Karpas-422 (cell line): Measurements from ENCODE around the gene NRL. TPM values are rescaled to one million over a fixed set of nuclear protein-coding genes. Genes with fewer than 3 reads are reported as not detected.

Experiments used
- DNase-seq: peaks from one replicate; pipeline ENCODE4 v3.0.0-alpha.2; 2015
- H2AFZ ChIP-seq: fragments of 200-600 bp; sonication (generic); 2 replicates; pipeline ENCODE4 v1.6.1; 2014; ENCODE audit warnings: antibody characterized with exemption, low read length, mixed read lengths
- H3K27ac ChIP-seq: fragments of 200-600 bp; sonication (generic); 2 replicates; pipeline ENCODE4 v1.5.1; 2014; ENCODE audit warnings: mild to moderate bottlenecking, low read length, moderate library complexity
- H3K27me3 ChIP-seq: fragments of 200-600 bp; sonication (generic); 2 replicates; pipeline ENCODE4 v1.6.1; 2014; ENCODE audit warnings: low read length, mixed read lengths
- H3K36me3 ChIP-seq: fragments of 200-600 bp; sonication (generic); 2 replicates; pipeline ENCODE4 v1.6.1; 2014; ENCODE audit warnings: low read length, mixed read lengths; ENCODE audit not compliant: insufficient read depth
- H3K4me1 ChIP-seq: fragments of 200-600 bp; sonication (generic); 2 replicates; pipeline ENCODE4 v1.6.1; 2014; ENCODE audit warnings: mild to moderate bottlenecking, low read length, mixed read lengths
- H3K4me2 ChIP-seq: fragments of 200-600 bp; sonication (generic); 2 replicates; pipeline ENCODE4 v1.6.1; 2014; ENCODE audit warnings: low read length, low read depth, mild to moderate bottlenecking; ENCODE audit not compliant: poor library complexity, severe bottlenecking
- H3K4me3 ChIP-seq: fragments of 200-600 bp; sonication (generic); 2 replicates; pipeline ENCODE4 v1.5.1; 2014; ENCODE audit warnings: mild to moderate bottlenecking, antibody characterized with exemption, low read length, mixed read lengths
- H3K79me2 ChIP-seq: fragments of 200-600 bp; sonication (generic); 2 replicates; pipeline ENCODE4 v1.6.1; 2014; ENCODE audit warnings: mild to moderate bottlenecking, low read length, mixed read lengths
- H3K9ac ChIP-seq: fragments of 200-600 bp; sonication (generic); 2 replicates; pipeline ENCODE4 v1.6.0; 2014; ENCODE audit warnings: low read length
- H3K9me2 ChIP-seq: fragments of 200-600 bp; sonication (generic), shearing (Covaris generic); replicated peaks from 2 replicates; pipeline ENCODE4 v1.6.0; 2014; ENCODE audit warnings: mild to moderate bottlenecking, low read length, moderate library complexity; ENCODE audit not compliant: insufficient read depth
- H3K9me3 ChIP-seq: fragments of 300-700, 200-600 bp; sonication (generic); 2 replicates; pipeline ENCODE4 v1.6.1; 2014; ENCODE audit warnings: low read length, mixed read lengths
- H4K20me1 ChIP-seq: fragments of 200-600 bp; sonication (generic); 2 replicates; pipeline ENCODE4 v1.6.1; 2014; ENCODE audit warnings: mild to moderate bottlenecking, antibody characterized with exemption, low read length, low read depth; ENCODE audit not compliant: insufficient read depth
- total RNA-seq: library from RNA; depleted of rRNA; stranded (reverse); fragments of >200 nt; shearing (Covaris generic); gene quantifications from 2 replicates; pipeline ENCODE4 v1.2.3, GENCODE V29; 2014; ENCODE audit warnings: low replicate concordance

NRL gene
- total RNA-seq, 1 experiment from 2014 or later, result 2.5 TPM

DNA sequence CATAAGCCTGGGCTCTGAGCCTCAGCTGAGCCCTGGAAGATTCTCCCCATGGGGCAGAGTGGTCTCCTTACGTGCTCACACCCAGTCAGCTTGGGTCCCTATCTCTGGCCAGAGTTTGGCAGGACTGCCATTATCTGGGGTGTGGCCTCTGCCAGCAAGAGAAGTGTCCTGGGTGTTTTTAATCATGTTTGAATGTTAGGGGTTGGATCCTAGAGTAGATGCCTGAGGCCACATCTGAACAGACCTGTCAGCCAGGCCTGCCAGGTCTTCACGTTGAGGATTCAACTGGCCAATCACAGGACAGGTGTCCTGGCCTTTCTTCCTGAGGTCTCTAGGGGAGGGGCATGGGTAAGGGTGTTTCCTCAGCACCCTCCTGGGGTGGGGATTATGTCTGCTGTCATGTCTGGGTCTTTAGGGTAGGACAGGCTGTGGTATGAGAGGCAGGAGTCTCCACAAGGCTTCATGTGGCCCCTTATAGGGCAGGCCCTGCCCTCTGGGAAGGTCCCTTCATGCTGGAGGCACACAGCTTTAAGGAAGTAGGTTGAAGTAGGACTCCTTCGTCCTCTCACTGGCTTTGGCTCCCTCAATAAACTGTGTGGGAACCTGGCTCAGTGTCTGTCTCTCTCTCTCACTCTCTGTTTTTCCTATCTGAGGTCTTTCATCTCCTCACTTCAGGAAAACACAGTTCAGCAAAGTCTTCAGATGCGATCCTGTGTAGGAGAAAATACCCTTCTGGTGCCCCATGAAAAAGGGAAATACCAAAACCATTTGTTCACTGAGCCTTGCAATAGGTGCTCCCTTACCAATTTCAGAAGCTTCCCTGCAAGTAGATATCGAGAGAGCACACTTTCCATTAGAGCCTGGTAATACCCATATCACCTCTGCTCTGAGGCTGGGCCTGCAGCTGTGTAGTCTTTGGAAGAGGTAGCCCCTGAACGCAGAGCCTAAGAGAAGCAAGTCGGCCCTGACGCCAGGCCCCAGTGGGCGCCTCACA, 9.0 kb upstream of the NRL start:
- Histone ChIP-seq H3K4me2 (no peak overlapping the region), H3K4me1 (peaks cover 13% of the 10 kb centered on the region), H3K36me3 (peaks cover 18% of the 10 kb centered on the region), H3K9ac (no peak overlapping the region), H3K9me2 (no peaks in the 10 kb centered on the region), H3K27me3 (no peaks in the 10 kb centered on the region), H3K4me3 (no peak overlapping the region), H4K20me1 (no peaks in the 10 kb centered on the region), H3K27ac (no peak overlapping the region), H3K9me3 (no peaks in the 10 kb centered on the region), H2AFZ (no peak overlapping the region), H3K79me2 (no peaks in the 10 kb centered on the region)
- DNase-seq, result no peak

DNA sequence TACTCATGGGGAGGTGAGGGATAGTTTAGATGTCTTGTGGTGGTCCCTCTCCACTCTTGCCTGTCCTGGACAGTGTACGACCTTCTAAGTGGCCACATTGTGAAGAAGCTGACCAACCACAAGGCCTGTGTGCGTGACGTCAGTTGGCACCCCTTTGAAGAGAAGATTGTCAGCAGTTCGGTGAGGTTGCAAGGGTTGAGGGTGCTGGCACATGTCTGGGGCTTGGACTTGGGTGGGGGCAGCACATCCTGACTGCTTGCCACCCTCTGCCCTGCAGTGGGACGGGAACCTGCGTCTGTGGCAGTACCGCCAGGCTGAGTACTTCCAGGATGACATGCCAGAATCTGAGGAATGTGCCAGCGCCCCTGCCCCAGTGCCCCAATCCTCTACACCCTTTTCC, 8.1 kb upstream of the NRL start:
- Histone ChIP-seq H2AFZ (no peak overlapping the region), H3K9ac (no peak overlapping the region), H3K4me3 (no peak overlapping the region), H3K4me2 (no peak overlapping the region), H3K4me1 (peaks cover 13% of the 10 kb centered on the region), H3K9me2 (no peaks in the 10 kb centered on the region), H3K27ac (no peak overlapping the region), H3K36me3 (peaks cover 21% of the 10 kb centered on the region), H3K9me3 (no peaks in the 10 kb centered on the region), H3K79me2 (no peaks in the 10 kb centered on the region), H4K20me1 (no peaks in the 10 kb centered on the region), H3K27me3 (no peaks in the 10 kb centered on the region)
- no peak for DNase-seq

DNA sequence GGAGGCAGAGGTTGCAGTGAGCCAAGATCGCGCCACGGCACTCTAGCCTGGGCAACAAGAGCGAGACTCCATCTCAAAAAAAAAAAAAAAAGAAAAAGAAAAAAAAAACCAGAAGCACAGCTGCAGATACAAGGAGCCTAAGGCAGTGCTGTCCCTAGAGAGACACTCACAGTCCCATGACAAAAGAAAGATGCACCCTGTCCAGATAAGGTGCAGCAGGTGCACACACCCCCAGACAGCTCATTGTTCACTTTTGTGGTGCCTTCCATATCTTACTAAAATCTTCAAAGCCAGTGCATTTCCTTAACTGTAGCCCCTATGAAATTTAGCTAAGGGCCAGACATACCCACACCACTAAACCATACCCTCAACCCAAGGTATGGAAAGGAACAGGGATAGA, 7.7 kb upstream of the NRL start:
- Histone ChIP-seq H3K9me3 (no peaks in the 10 kb centered on the region), H3K36me3 (peaks cover 26% of the 10 kb centered on the region), H3K4me1 (peaks cover 13% of the 10 kb centered on the region), H3K9me2 (no peaks in the 10 kb centered on the region), H2AFZ (no peak overlapping the region), H3K27me3 (no peaks in the 10 kb centered on the region), H3K79me2 (no peaks in the 10 kb centered on the region), H3K9ac (no peak overlapping the region), H3K4me3 (no peak overlapping the region), H3K4me2 (no peak overlapping the region), H3K27ac (no peak overlapping the region), H4K20me1 (no peaks in the 10 kb centered on the region)
- DNase-seq, result no peak

DNA sequence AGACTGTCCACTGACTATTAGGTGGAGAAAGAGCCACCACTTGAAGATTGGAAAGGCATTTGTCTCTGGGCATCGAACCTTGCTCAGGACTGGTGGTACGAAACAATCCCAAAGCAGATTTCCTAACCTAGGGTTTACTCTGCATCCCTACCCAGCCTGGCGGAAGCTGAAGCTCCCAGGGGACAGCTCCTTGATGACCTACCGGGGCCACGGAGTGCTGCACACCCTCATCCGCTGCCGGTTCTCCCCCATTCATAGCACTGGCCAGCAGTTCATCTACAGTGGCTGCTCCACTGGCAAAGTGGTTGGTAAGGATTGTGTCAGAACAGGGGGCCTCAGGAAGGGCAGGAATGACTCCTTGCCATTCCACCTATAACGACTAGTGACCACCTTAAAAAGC, 6.5 kb upstream of the NRL start:
- Histone ChIP-seq H3K4me2 (no peak overlapping the region), H3K4me3 (no peak overlapping the region), H3K27ac (no peak overlapping the region), H3K4me1 (peaks cover 18% of the 10 kb centered on the region), H3K79me2 (peaks cover 8% of the 10 kb centered on the region), H3K36me3 (peaks cover 26% of the 10 kb centered on the region), H3K9me2 (no peaks in the 10 kb centered on the region), H2AFZ (no peak overlapping the region), H4K20me1 (no peaks in the 10 kb centered on the region), H3K27me3 (no peaks in the 10 kb centered on the region), H3K9ac (no peak overlapping the region), H3K9me3 (no peaks in the 10 kb centered on the region)
- no peak for DNase-seq

DNA sequence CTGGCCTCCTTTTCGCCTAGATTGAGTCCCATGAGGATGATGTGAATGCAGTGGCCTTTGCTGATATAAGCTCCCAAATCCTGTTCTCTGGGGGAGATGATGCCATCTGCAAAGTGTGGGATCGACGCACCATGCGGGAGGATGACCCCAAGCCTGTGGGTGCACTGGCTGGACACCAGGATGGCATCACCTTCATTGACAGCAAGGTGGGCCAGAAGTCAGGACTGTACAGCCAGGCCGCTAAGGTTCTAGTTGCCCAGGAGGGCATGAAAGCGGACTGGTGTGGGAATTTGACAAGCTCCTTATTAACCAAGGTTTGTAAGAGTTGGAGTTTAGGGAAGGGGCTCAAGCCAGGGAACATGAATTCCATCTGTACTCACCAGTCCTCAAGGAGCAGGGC, 4.9 kb upstream of the NRL start:
- DNase-seq, result no peak
- Histone ChIP-seq H3K4me1 (peaks cover 28% of the 10 kb centered on the region), H3K4me3 (no peak overlapping the region), H3K9me2 (no peaks in the 10 kb centered on the region), H3K36me3 (peaks cover 26% of the 10 kb centered on the region), H3K9me3 (no peaks in the 10 kb centered on the region), H3K27me3 (no peaks in the 10 kb centered on the region), H3K79me2 (peaks cover 18% of the 10 kb centered on the region), H2AFZ (no peak overlapping the region), H3K27ac (no peak overlapping the region), H4K20me1 (no peaks in the 10 kb centered on the region), H3K4me2 (no peak overlapping the region), H3K9ac (no peak overlapping the region)

GRCh38 chr14:24117179-24117578, 2.4 kb upstream of the NRL start:
- no peaks in the 10 kb centered on the region for H4K20me1 ChIP-seq
- H2AFZ ChIP-seq, result no peak overlapping the region
- no peaks in the 10 kb centered on the region for H3K9me3 ChIP-seq
- no peak overlapping the region for H3K27ac ChIP-seq
- no peak overlapping the region for H3K4me3 ChIP-seq
- no peak overlapping the region for H3K4me2 ChIP-seq
- H3K4me1 ChIP-seq, result peaks cover 19% of the 10 kb centered on the region
- no peak for DNase-seq
- H3K36me3 ChIP-seq, result peaks cover 21% of the 10 kb centered on the region
- no peaks in the 10 kb centered on the region for H3K27me3 ChIP-seq
- H3K9me2 ChIP-seq, result no peaks in the 10 kb centered on the region
- H3K79me2 ChIP-seq, result peaks cover 22% of the 10 kb centered on the region
- no peak overlapping the region for H3K9ac ChIP-seq

- no peaks in the 10 kb centered on the region for H3K27me3 ChIP-seq
- peaks cover 19% of the 10 kb centered on the region for H3K4me1 ChIP-seq
- peaks cover 22% of the 10 kb centered on the region for H3K79me2 ChIP-seq
- no peaks in the 10 kb centered on the region for H3K9me2 ChIP-seq
- H4K20me1 ChIP-seq, result no peaks in the 10 kb centered on the region
- peak overlapping the region; percentile 89 for H3K4me3 ChIP-seq
- H3K27ac ChIP-seq, result no peak overlapping the region
- H3K9me3 ChIP-seq, result no peaks in the 10 kb centered on the region
- H2AFZ ChIP-seq, result no peak overlapping the region
- DNase-seq, result no peak
- H3K36me3 ChIP-seq, result peaks cover 16% of the 10 kb centered on the region
- H3K9ac ChIP-seq, result peak overlapping the region; percentile 77
- peak overlapping the region; percentile 91 for H3K4me2 ChIP-seq
Observed at GRCh38 chr14:24116128-24116814, 1.5 kb upstream of the NRL start.

DNA sequence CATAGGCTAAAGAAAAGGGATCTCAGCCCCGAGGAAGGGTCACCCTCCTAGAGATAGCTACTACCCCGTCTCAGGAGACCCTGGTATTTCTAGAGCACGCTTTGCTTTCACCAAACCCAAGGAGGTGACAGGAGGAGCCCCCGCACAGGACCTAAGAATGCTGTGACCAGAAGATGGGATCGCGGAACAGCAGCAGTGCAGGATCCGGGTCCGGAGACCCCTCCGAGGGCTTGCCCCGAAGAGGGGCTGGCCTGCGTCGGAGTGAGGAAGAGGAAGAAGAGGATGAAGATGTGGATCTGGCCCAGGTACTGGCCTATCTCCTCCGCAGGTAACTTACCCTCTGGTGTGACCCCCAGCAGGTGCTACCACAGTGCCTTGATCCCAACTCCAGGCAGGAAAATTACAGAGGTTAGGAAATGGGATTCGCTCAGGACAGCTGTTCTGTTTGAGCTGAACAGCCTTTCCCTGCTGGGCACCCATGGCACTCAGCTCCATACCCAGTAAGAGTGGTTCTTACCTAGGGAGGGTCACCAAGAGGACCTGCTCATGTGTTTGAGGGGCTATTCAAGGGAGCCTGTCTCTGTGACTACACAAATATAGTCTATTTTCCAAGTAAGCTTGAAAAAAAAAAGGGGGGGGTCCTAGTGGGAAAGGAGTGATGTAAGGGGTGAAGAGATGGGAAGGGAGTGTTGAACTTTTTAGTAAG, 826 bp upstream of the NRL start:
- Histone ChIP-seq H3K27me3 (no peaks in the 10 kb centered on the region), H4K20me1 (no peaks in the 10 kb centered on the region), H3K36me3 (peaks cover 9% of the 10 kb centered on the region; the same call in 1 of the 2 replicates), H3K79me2 (peaks cover 22% of the 10 kb centered on the region), H3K4me2 (peak overlapping the region; percentile 91), H3K9me3 (no peaks in the 10 kb centered on the region), H2AFZ (peak overlapping the region; percentile 78), H3K9me2 (no peaks in the 10 kb centered on the region), H3K4me3 (peak overlapping the region; percentile 89), H3K4me1 (peaks cover 19% of the 10 kb centered on the region), H3K27ac (peak overlapping the region; percentile 5; the same call in 1 of the 2 replicates), H3K9ac (peak overlapping the region; percentile 77)
- DNase-seq, result no peak
